NK-92 (cell line): ENCODE data around the gene AADACL4.
"Not testable (repeated sequence)": the region's sequence is repeated elsewhere in the genome, so short reads cannot be mapped to it uniquely, and the experiment has no call there.

Source experiments
- DNase-seq: peaks from one replicate; lab custom pipeline; 2025; ENCODE audit not compliant: unreplicated experiment; lab: John Stamatoyannopoulos, UW

AADACL4 gene

GRCh38 chr1:12709696-12710095 is 65.8 kb downstream of the AADACL4 start:
- DNase-seq = no peak

- no peak for DNase-seq
These were observed 67.7 kb downstream of the AADACL4 start for GRCh38 chr1:12711536-12711935.

- no peak for DNase-seq
These were observed 68.2 kb downstream of the AADACL4 start for GRCh38 chr1:12712076-12712475.

- no peak for DNase-seq
These were observed 69.0 kb downstream of the AADACL4 start for GRCh38 chr1:12712929-12713328.

- not testable (repeated sequence) for DNase-seq
These were observed 69.8 kb downstream of the AADACL4 start for GRCh38 chr1:12713651-12714050.

GRCh38 chr1:12714710-12715475 is 71.0 kb downstream of the AADACL4 start:
- no peak for DNase-seq

GRCh38 chr1:12715896-12716437 is 72.1 kb downstream of the AADACL4 start, which contains the start of gene AADACL3:
AADACL3 (plus strand) TSS chr1:12716110; CDS start chr1:12716177, 67 bp downstream.
- DNase-seq = no peak
